ENCODE measurements around the gene FRMD7. TPM values are rescaled to one million over a fixed set of nuclear protein-coding genes. Genes with fewer than 3 reads are reported as not detected.
A peak's percentile ranks its signal among the peaks of the same experiment; 100 is the strongest.

FRMD7 gene
- total and polyA plus RNA-seq, 5 donors from 2014 or later = not detected

DNA sequence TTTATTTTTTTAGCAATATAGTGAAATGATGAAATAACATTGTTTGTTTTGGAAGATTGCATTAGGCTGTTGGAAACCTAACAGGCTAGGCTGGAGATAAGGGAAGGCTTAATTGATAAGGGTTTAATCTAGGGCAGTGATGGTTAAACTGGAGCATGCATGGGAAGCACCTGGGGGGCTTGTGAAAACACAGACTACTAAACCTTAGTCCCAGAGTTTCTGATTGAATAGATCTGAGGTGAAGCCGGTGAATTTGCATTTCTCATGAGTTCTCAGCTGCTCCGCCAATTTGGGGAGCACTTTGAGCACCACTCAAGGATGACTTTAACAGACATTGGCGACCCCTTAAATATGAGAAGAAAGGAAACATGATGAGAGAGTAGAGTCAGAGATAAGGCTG lies 93.2 kb downstream of the FRMD7 start:
- H3K27me3 Mint-ChIP-seq = no peaks in the 10 kb centered on the region
- H3K9me3 Mint-ChIP-seq = peaks cover 0 to 2% (median 0%) of the 10 kb centered on the region in 7 donors
- peaks cover 3% of the 10 kb centered on the region for H3K36me3 Mint-ChIP-seq
- H3K9me3 ChIP-seq (ENCODE audit: control insufficient read depth in 2 of 2, low read length in 2 of 2) = no peaks in the 10 kb centered on the region
- DNase-seq (no peak), ATAC-seq (ENCODE audit: low read depth in 2 of 2) (no peak)
- peak overlapping the region in 1 of 4 donors; percentile 7 for H3K4me3 Mint-ChIP-seq
- no peak overlapping the region for H3K27ac Mint-ChIP-seq
- no peaks in the 10 kb centered on the region for H3K4me1 ChIP-seq (ENCODE audit: control insufficient read depth, insufficient read depth, low read length, poor library complexity, severe bottlenecking)
- peaks cover 6 to 56% (median 25%) of the 10 kb centered on the region in 4 donors for H3K4me1 Mint-ChIP-seq
- no peaks in the 10 kb centered on the region for H3K27me3 ChIP-seq (ENCODE audit: control insufficient read depth, insufficient read depth, low read length)
- H3K36me3 ChIP-seq (ENCODE audit: control insufficient read depth, insufficient read depth, low read length) = no peaks in the 10 kb centered on the region
- no peak overlapping the region for H3K4me3 ChIP-seq (ENCODE audit: low read depth, low read length)
- H3K27ac ChIP-seq (ENCODE audit: insufficient read depth, low read length, poor library complexity, severe bottlenecking) = no peak overlapping the region

DNA sequence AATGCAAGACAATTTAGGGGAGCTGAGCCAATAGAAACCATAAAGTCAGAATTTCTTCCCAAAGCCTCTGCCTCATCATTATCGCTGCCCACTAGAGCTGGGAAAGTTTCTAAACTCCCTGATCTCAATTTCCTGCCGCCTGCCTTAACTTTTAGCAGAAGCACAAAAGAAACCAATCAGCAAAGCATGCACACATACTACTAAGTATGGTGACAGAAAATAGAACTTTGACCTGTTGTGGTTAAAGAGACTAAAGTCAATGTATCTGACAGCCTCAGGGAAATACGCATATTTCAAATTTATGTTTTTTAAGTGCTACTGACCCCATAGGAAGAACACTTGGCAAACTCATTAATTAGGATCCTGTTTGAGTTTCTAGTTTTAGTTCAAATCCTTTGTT lies 94.7 kb downstream of the FRMD7 start:
- DNase-seq = no peak
- Histone ChIP-seq H3K36me3 (ENCODE audit: control insufficient read depth, insufficient read depth, low read length) (no peaks in the 10 kb centered on the region), H3K4me3 (ENCODE audit: low read depth, low read length) (no peak overlapping the region), H3K4me1 (ENCODE audit: control insufficient read depth, insufficient read depth, low read length, poor library complexity, severe bottlenecking) (no peaks in the 10 kb centered on the region), H3K27me3 (ENCODE audit: control insufficient read depth, insufficient read depth, low read length) (no peaks in the 10 kb centered on the region), H3K9me3 (ENCODE audit: control insufficient read depth in 2 of 2, low read length in 2 of 2) (no peaks in the 10 kb centered on the region), H3K27ac (ENCODE audit: insufficient read depth, low read length, poor library complexity, severe bottlenecking) (no peak overlapping the region)
- Mint-ChIP-seq H3K27ac (no peak overlapping the region), H3K27me3 (no peaks in the 10 kb centered on the region), H3K4me1 (peaks cover 6 to 59% (median 30%) of the 10 kb centered on the region in 4 donors), H3K9me3 (peaks cover 0 to 2% (median 0%) of the 10 kb centered on the region in 7 donors), H3K4me3 (no peak overlapping the region), H3K36me3 (peaks cover 3% of the 10 kb centered on the region)
- ATAC-seq (ENCODE audit: low read depth in 2 of 2) = no peak

DNA sequence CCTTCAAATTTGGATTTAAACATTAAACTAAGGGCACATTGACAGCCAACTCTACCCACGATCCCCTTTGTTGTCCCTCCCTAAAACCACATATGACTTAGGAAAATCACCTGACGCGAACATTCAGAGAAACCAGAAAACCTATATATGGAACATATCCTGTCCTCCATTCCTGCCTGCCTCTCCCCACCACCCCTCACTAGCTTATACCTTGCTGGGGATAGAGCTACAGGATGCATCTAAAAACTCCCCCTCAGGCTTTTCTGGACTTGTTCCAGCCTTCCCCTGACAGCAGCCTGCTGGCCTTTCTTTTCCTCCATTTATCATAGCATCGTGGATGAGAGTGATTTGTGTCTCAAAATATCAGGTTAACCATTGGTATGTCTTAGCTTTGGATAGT lies 96.0 kb downstream of the FRMD7 start:
- H3K4me3 ChIP-seq (ENCODE audit: low read depth, low read length) = no peak overlapping the region
- no peaks in the 10 kb centered on the region for H3K4me1 ChIP-seq (ENCODE audit: control insufficient read depth, insufficient read depth, low read length, poor library complexity, severe bottlenecking)
- Mint-ChIP-seq H3K9me3 (peaks cover 0 to 2% (median 0%) of the 10 kb centered on the region in 7 donors), H3K36me3 (peaks cover 6% of the 10 kb centered on the region), H3K27me3 (no peaks in the 10 kb centered on the region), H3K27ac (peak overlapping the region; percentile 14 to 23 (median 16)), H3K4me3 (no peak overlapping the region), H3K4me1 (peaks cover 6 to 65% (median 31%) of the 10 kb centered on the region in 4 donors)
- no peaks in the 10 kb centered on the region for H3K36me3 ChIP-seq (ENCODE audit: control insufficient read depth, insufficient read depth, low read length)
- ATAC-seq (ENCODE audit: low read depth in 2 of 2) (no peak), DNase-seq (no peak)
- no peaks in the 10 kb centered on the region for H3K9me3 ChIP-seq (ENCODE audit: control insufficient read depth in 2 of 2, low read length in 2 of 2)
- H3K27ac ChIP-seq (ENCODE audit: insufficient read depth, low read length, poor library complexity, severe bottlenecking) = no peak overlapping the region
- H3K27me3 ChIP-seq (ENCODE audit: control insufficient read depth, insufficient read depth, low read length) = no peaks in the 10 kb centered on the region

DNA sequence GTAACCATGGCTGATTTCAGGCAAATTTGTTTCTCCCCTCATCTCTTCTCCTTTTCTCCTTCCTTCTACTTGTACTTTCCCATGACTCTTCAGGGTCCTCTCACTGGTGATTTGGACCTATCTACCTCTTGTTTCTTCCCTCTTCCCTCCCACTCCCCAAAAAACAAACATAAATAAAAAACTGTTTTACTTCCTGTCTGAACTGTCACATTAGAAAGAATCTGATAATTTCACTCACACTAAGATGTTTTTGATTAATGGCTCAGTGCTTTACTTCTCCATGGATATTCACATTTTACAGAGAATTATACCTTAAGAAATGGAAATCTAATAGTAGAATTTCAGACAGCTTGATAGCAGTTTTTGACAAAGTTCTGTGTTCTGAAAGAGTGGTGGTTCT lies 97.6 kb downstream of the FRMD7 start:
- Histone ChIP-seq H3K4me3 (ENCODE audit: low read depth, low read length) (no peak overlapping the region), H3K27ac (ENCODE audit: insufficient read depth, low read length, poor library complexity, severe bottlenecking) (no peak overlapping the region), H3K4me1 (ENCODE audit: control insufficient read depth, insufficient read depth, low read length, poor library complexity, severe bottlenecking) (no peaks in the 10 kb centered on the region), H3K9me3 (ENCODE audit: control insufficient read depth in 2 of 2, low read length in 2 of 2) (no peaks in the 10 kb centered on the region), H3K36me3 (ENCODE audit: control insufficient read depth, insufficient read depth, low read length) (no peaks in the 10 kb centered on the region), H3K27me3 (ENCODE audit: control insufficient read depth, insufficient read depth, low read length) (no peaks in the 10 kb centered on the region)
- ATAC-seq (ENCODE audit: low read depth in 2 of 2) = no peak
- Mint-ChIP-seq H3K27me3 (no peaks in the 10 kb centered on the region), H3K36me3 (peaks cover 6% of the 10 kb centered on the region), H3K9me3 (no peaks in the 10 kb centered on the region), H3K4me1 (peaks cover 4 to 63% (median 26%) of the 10 kb centered on the region in 4 donors), H3K27ac (peak overlapping the region in 2 of 3 donors; percentile 19 to 44), H3K4me3 (no peak overlapping the region)
- no peak for DNase-seq

Other genes starting within 250 kb of the FRMD7 start
- gene STK26, start 104.7 kb downstream of the FRMD7 start, total RNA-seq = 18.4 TPM
- gene STK26, start 104.7 kb downstream of the FRMD7 start, polyA plus RNA-seq = 10 to 100 TPM; 19.1 to 29.6 (median 23.6) TPM
- gene RAP2C, start 91.4 kb upstream of the FRMD7 start, total RNA-seq = 45.5 TPM
- 10 to 100 TPM; 15.7 to 19.9 (median 17.4) TPM for gene RAP2C, start 91.4 kb upstream of the FRMD7 start, polyA plus RNA-seq